ENCODE measurements around the gene SLC18B1. TPM values are rescaled to one million over a fixed set of nuclear protein-coding genes. Genes with fewer than 3 reads are reported as not detected.
A peak's percentile ranks its signal among the peaks of the same experiment; 100 is the strongest.

Gene SLC18B1
- total and polyA plus RNA-seq, 2 of the 13 experiments (the other 11 are each of a cell fraction or from before 2014, with no cell fraction given), result 11.4 to 13.8 TPM

GRCh38 chr6:132734694-132735236 is 63.7 kb downstream of the SLC18B1 start (continued):
- TF ChIP-seq ATAD3A (CRISPR knock-in tag; IDR thresholded peaks at IDR 0.05), result no peak
- TF ChIP-seq ZNF580 (CRISPR knock-in tag; IDR thresholded peaks at IDR 0.05; ENCODE audit: borderline replicate concordance, low read depth), result peak; percentile 53; the same call in 1 of the 2 replicates
- peak; percentile 78 for TF ChIP-seq JUND (CRISPR knock-in tag; IDR thresholded peaks at IDR 0.05)
- TF ChIP-seq, protein P1, sequence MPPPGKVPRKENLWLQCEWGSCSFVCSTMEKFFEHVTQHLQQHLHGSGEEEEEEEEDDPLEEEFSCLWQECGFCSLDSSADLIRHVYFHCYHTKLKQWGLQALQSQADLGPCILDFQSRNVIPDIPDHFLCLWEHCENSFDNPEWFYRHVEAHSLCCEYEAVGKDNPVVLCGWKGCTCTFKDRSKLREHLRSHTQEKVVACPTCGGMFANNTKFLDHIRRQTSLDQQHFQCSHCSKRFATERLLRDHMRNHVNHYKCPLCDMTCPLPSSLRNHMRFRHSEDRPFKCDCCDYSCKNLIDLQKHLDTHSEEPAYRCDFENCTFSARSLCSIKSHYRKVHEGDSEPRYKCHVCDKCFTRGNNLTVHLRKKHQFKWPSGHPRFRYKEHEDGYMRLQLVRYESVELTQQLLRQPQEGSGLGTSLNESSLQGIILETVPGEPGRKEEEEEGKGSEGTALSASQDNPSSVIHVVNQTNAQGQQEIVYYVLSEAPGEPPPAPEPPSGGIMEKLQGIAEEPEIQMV (CRISPR knock-in tag; IDR thresholded peaks at IDR 0.05; ENCODE audit: low read depth), result no peak
- peak; percentile 95 for TF ChIP-seq BCL6 (CRISPR knock-in tag; IDR thresholded peaks at IDR 0.05)
- peak; percentile 70 for TF ChIP-seq NR2C2 (CRISPR knock-in tag; IDR thresholded peaks at IDR 0.05; ENCODE audit: borderline replicate concordance)
- TF ChIP-seq, protein P2, sequence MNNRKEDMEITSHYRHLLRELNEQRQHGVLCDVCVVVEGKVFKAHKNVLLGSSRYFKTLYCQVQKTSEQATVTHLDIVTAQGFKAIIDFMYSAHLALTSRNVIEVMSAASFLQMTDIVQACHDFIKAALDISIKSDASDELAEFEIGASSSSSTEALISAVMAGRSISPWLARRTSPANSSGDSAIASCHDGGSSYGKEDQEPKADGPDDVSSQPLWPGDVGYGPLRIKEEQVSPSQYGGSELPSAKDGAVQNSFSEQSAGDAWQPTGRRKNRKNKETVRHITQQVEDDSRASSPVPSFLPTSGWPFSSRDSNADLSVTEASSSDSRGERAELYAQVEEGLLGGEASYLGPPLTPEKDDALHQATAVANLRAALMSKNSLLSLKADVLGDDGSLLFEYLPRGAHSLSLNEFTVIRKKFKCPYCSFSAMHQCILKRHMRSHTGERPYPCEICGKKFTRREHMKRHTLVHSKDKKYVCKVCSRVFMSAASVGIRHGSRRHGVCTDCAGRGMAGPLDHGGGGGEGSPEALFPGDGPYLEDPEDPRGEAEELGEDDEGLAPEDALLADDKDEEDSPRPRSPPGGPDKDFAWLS (CRISPR knock-in tag; IDR thresholded peaks at IDR 0.05; ENCODE audit: borderline replicate concordance), result no peak
- peak; percentile 91 for TF ChIP-seq PAXIP1 (CRISPR knock-in tag; conservative IDR thresholded peaks at IDR 0.05)
- no peak for TF ChIP-seq ZBTB37 (CRISPR knock-in tag; IDR thresholded peaks at IDR 0.05)
- TF ChIP-seq, protein P3, sequence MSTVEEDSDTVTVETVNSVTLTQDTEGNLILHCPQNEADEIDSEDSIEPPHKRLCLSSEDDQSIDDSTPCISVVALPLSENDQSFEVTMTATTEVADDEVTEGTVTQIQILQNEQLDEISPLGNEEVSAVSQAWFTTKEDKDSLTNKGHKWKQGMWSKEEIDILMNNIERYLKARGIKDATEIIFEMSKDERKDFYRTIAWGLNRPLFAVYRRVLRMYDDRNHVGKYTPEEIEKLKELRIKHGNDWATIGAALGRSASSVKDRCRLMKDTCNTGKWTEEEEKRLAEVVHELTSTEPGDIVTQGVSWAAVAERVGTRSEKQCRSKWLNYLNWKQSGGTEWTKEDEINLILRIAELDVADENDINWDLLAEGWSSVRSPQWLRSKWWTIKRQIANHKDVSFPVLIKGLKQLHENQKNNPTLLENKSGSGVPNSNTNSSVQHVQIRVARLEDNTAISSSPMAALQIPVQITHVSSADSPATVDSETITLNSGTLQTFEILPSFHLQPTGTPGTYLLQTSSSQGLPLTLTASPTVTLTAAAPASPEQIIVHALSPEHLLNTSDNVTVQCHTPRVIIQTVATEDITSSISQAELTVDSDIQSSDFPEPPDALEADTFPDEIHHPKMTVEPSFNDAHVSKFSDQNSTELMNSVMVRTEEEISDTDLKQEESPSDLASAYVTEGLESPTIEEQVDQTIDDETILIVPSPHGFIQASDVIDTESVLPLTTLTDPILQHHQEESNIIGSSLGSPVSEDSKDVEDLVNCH (CRISPR knock-in tag; IDR thresholded peaks at IDR 0.05), result no peak
- TF ChIP-seq ZNF138 (CRISPR knock-in tag; IDR thresholded peaks at IDR 0.05; ENCODE audit: low read depth), result no peak
- TF ChIP-seq SRF (IDR thresholded peaks at IDR 0.05; ENCODE audit: low read depth, low read length), result no peak
- no peak for TF ChIP-seq ZNF770 (CRISPR knock-in tag; IDR thresholded peaks at IDR 0.05)
- TF ChIP-seq NAIF1 (CRISPR knock-in tag; IDR thresholded peaks at IDR 0.05; ENCODE audit: borderline replicate concordance), result no peak
- no peak for TF ChIP-seq HOXA9 (CRISPR knock-in tag; IDR thresholded peaks at IDR 0.05; ENCODE audit: borderline replicate concordance)

Data from HepG2 (cell line).